ENCODE data around the gene EPHA3.

DNA sequence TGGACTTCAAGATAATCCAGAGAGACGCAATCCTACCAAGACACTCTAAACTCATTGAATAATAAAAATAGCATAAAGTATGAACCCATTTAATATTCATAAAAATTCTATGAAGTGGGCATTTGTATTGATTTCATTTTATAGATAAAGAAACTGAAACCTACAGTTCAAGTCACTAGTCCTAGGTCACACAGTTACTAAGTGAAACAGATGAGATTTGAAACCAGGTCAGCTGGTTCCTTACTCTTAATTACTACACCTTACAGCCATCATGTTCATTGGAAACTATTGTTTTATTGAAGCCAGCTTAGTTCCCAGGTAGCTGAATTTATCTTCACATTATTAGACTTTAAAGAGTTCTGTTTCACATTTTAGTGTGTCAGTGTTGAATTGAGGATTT lies 158.7 kb downstream of the EPHA3 start:
- TF ChIP-seq, protein P1, sequence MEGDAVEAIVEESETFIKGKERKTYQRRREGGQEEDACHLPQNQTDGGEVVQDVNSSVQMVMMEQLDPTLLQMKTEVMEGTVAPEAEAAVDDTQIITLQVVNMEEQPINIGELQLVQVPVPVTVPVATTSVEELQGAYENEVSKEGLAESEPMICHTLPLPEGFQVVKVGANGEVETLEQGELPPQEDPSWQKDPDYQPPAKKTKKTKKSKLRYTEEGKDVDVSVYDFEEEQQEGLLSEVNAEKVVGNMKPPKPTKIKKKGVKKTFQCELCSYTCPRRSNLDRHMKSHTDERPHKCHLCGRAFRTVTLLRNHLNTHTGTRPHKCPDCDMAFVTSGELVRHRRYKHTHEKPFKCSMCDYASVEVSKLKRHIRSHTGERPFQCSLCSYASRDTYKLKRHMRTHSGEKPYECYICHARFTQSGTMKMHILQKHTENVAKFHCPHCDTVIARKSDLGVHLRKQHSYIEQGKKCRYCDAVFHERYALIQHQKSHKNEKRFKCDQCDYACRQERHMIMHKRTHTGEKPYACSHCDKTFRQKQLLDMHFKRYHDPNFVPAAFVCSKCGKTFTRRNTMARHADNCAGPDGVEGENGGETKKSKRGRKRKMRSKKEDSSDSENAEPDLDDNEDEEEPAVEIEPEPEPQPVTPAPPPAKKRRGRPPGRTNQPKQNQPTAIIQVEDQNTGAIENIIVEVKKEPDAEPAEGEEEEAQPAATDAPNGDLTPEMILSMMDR (conservative IDR thresholded peaks at IDR 0.05) = no peak
- no peak for TF ChIP-seq ZFX (IDR thresholded peaks at IDR 0.05)

Measured in C4-2B (cell line).